ENCODE data around the gene PGAP1.

GRCh38 chr2:196804381-196804780 is 122.1 kb downstream of the PGAP1 start:
- TF ChIP-seq SIN3A (IDR thresholded peaks at IDR 0.05; ENCODE audit: borderline replicate concordance, low read depth, low read length) (no peak), REST (IDR thresholded peaks at IDR 0.05; ENCODE audit: low read depth, low read length) (no peak), TAF1 (IDR thresholded peaks at IDR 0.05; ENCODE audit: borderline replicate concordance, low read depth, low read length) (no peak), RXRA (IDR thresholded peaks at IDR 0.05; ENCODE audit: borderline replicate concordance, low read depth) (no peak), GABPA (IDR thresholded peaks at IDR 0.05; ENCODE audit: low read depth) (no peak), SMC3 (IDR thresholded peaks at IDR 0.05; ENCODE audit: low read depth, low read length) (no peak), MAX (IDR thresholded peaks at IDR 0.05; ENCODE audit: low read depth) (no peak), GATA2 (CRISPR knock-in tag; IDR thresholded peaks at IDR 0.05) (no peak), TCF12 (IDR thresholded peaks at IDR 0.05) (no peak), NRF1 (IDR thresholded peaks at IDR 0.05; ENCODE audit: low read depth, low read length) (no peak), EP300 (IDR thresholded peaks at IDR 0.05; ENCODE audit: borderline replicate concordance in 1 of 2, low read depth in 1 of 2, low read length in 1 of 2) (no peak)
- TF ChIP-seq, protein P1, sequence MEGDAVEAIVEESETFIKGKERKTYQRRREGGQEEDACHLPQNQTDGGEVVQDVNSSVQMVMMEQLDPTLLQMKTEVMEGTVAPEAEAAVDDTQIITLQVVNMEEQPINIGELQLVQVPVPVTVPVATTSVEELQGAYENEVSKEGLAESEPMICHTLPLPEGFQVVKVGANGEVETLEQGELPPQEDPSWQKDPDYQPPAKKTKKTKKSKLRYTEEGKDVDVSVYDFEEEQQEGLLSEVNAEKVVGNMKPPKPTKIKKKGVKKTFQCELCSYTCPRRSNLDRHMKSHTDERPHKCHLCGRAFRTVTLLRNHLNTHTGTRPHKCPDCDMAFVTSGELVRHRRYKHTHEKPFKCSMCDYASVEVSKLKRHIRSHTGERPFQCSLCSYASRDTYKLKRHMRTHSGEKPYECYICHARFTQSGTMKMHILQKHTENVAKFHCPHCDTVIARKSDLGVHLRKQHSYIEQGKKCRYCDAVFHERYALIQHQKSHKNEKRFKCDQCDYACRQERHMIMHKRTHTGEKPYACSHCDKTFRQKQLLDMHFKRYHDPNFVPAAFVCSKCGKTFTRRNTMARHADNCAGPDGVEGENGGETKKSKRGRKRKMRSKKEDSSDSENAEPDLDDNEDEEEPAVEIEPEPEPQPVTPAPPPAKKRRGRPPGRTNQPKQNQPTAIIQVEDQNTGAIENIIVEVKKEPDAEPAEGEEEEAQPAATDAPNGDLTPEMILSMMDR (IDR thresholded peaks at IDR 0.05), result no peak
